Neural progenitor cell (in vitro differentiated cells): ENCODE measurements around the gene RTL3.

Experiments
- EZH2 ChIP-seq: fragments of 200-600 bp; sonication (generic); IDR thresholded peaks from 2 replicates; pipeline ENCODE4 v1.6.1; 2017; ENCODE audit warnings: antibody characterized with exemption, mild to moderate bottlenecking, moderate library complexity
- TF ChIP-seq, protein P1 (sequence below): fragments of 200-600 bp; sonication (generic); IDR thresholded peaks from 2 replicates; pipeline ENCODE4 v1.5.1; 2017; ENCODE audit warnings: antibody characterized with exemption, mild to moderate bottlenecking

DNA sequence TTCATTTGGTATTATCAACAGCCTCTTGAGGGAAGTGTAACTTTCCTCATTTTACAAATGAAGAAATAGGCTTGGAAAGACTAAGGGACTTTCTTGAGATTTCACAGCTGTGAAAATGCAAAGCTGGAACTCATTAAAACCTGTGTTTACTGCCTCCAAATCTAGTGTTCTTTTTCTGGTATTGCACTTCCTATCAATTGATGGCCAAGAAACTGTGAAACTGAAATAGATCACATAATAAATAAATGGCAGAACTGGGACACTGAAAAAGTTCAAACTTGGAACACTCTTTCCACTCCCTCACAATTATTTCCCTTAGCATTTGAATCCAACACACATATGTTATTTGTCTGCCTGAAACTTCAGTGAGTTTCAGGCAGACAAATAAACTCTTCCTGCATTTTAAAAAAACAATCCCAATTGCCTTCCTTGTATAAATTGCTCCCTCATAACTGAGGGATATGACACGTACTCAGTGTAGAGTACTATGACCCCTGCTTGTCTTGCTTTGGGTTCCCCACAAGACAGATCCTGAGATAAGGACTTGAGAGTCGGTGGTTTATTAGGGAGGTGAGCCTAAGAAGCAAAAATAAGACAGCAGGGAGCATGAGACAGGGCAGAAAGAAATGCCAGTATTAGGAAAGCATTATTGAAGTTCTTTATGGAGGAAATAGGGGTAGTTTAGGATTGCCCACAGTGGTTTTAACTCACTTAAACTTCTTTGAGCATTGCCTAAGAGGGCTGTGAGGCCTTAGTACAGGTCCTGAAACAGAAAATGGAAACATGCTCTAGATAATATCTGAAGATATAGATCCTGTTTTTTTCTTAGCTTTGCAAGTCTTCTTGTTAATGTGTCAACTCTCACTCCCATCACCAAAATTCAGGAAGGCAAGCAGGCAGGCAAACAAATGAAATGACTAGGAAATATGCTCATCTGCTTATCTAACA is 33.9 kb downstream of the RTL3 start:
- TF ChIP-seq, protein P1, sequence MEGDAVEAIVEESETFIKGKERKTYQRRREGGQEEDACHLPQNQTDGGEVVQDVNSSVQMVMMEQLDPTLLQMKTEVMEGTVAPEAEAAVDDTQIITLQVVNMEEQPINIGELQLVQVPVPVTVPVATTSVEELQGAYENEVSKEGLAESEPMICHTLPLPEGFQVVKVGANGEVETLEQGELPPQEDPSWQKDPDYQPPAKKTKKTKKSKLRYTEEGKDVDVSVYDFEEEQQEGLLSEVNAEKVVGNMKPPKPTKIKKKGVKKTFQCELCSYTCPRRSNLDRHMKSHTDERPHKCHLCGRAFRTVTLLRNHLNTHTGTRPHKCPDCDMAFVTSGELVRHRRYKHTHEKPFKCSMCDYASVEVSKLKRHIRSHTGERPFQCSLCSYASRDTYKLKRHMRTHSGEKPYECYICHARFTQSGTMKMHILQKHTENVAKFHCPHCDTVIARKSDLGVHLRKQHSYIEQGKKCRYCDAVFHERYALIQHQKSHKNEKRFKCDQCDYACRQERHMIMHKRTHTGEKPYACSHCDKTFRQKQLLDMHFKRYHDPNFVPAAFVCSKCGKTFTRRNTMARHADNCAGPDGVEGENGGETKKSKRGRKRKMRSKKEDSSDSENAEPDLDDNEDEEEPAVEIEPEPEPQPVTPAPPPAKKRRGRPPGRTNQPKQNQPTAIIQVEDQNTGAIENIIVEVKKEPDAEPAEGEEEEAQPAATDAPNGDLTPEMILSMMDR: no peak
- no peak for TF ChIP-seq EZH2
